Suprapubic skin (tissue), 4 donors: ENCODE measurements around the gene NEUROG1. TPM values are rescaled to one million over a fixed set of nuclear protein-coding genes. Genes with fewer than 3 reads are reported as not detected.

Experiments
- DNase-seq, 2 donors: peaks; one replicate each; pipeline ENCODE4 v3.0.0-alpha.2; 2019; ENCODE audit warnings: low spot score in 2 of 2
- H3K27ac ChIP-seq: fragments of 200-600 bp; sonication (generic); one replicate; pipeline ENCODE4 v1.5.1; 2019
- H3K27me3 ChIP-seq: fragments of 200-600 bp; sonication (generic); one replicate; pipeline ENCODE4 v1.5.1; 2019
- H3K36me3 ChIP-seq: fragments of 200-600 bp; sonication (generic); one replicate; pipeline ENCODE4 v1.5.1; 2019
- H3K4me1 ChIP-seq: fragments of 200-600 bp; sonication (generic); one replicate; pipeline ENCODE4 v1.5.1; 2019
- H3K4me3 ChIP-seq: fragments of 200-600 bp; sonication (generic); one replicate; pipeline ENCODE4 v1.5.1; 2019; ENCODE audit warnings: mild to moderate bottlenecking
- H3K9me3 ChIP-seq: fragments of 200-600 bp; sonication (generic); one replicate; pipeline ENCODE4 v1.5.1; 2019
- EP300 ChIP-seq: sonication (generic); formaldehyde crosslinking; IDR thresholded peaks from one replicate; pipeline ENCODE4 v1.6.1; 2017; ENCODE audit warnings: antibody characterized with exemption
- POLR2A ChIP-seq, 2 donors: fragments of 450-650 bp; IDR thresholded peaks; one replicate each; pipeline ENCODE4 v1.6.1; 2017; ENCODE audit warnings: antibody characterized with exemption in 2 of 2, mild to moderate bottlenecking in 2 of 2, moderate library complexity in 2 of 2
- POLR2AphosphoS5 ChIP-seq, 3 donors: sonication (generic); formaldehyde crosslinking; IDR thresholded peaks; one replicate each; pipeline ENCODE4 v1.6.1; 2017; ENCODE audit warnings: antibody characterized with exemption in 3 of 3
- WGBS: methylation state at CpG from one replicate; pipeline ENCODE4 v1.1.5; 2018; 5-methylcytosine and 5-hydroxymethylcytosine counted together
- total RNA-seq, 4 donors: library from RNA; depleted of rRNA; stranded (reverse); fragments of >200 nt; gene quantifications; one replicate each; pipeline ENCODE4 v1.1.0, GENCODE V29; 2016
- TF ChIP-seq, protein P1 (sequence below), 2 donors: fragments of 200-600 bp in 1 of 2; fragments of 450-650 bp in 1 of 2; sonication (generic) in 1 of 2; IDR thresholded peaks; one replicate each; pipeline ENCODE4 v1.5.1; 2016 to 2019; ENCODE audit warnings: antibody characterized with exemption in 2 of 2, mild to moderate bottlenecking in 1 of 2, moderate library complexity in 1 of 2

The NEUROG1 gene
- total RNA-seq, 4 donors from 2014 or later = not detected

DNA sequence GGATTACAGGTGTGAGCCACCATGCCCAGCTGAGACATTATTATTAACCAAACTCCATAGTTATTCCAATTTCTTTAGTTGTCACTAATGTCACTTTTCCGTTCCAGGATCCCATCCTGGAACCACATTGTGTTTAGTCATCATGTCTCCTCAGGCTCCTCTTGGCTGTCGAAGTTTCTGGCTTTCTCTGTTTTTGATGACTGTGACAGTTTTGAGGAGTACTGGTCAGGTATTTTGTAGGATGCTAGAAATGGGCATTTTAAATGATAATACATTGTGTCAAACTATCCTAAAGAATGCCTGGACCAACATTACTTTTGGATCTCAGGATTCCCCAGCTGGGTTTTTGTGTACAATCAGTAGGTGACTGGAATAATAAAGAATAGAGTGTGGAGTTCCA, 19.8 kb upstream of the NEUROG1 start:
- H3K27me3 ChIP-seq = peaks cover 27% of the 10 kb centered on the region
- peaks cover under 1% of the 10 kb centered on the region for H3K4me1 ChIP-seq
- no peaks in the 10 kb centered on the region for H3K9me3 ChIP-seq
- TF ChIP-seq POLR2AphosphoS5 (IDR thresholded peaks at IDR 0.05) = no peak
- no peak for TF ChIP-seq EP300
- TF ChIP-seq, protein P1, sequence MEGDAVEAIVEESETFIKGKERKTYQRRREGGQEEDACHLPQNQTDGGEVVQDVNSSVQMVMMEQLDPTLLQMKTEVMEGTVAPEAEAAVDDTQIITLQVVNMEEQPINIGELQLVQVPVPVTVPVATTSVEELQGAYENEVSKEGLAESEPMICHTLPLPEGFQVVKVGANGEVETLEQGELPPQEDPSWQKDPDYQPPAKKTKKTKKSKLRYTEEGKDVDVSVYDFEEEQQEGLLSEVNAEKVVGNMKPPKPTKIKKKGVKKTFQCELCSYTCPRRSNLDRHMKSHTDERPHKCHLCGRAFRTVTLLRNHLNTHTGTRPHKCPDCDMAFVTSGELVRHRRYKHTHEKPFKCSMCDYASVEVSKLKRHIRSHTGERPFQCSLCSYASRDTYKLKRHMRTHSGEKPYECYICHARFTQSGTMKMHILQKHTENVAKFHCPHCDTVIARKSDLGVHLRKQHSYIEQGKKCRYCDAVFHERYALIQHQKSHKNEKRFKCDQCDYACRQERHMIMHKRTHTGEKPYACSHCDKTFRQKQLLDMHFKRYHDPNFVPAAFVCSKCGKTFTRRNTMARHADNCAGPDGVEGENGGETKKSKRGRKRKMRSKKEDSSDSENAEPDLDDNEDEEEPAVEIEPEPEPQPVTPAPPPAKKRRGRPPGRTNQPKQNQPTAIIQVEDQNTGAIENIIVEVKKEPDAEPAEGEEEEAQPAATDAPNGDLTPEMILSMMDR (IDR thresholded peaks at IDR 0.05) = no peak
- TF ChIP-seq POLR2A (IDR thresholded peaks at IDR 0.05) = no peak
- no peak overlapping the region for H3K27ac ChIP-seq
- 95% methylated on average over 2 of the region's 2 CpGs for WGBS
- no peaks in the 10 kb centered on the region for H3K36me3 ChIP-seq
- H3K4me3 ChIP-seq = no peak overlapping the region
- no peak for DNase-seq

DNA sequence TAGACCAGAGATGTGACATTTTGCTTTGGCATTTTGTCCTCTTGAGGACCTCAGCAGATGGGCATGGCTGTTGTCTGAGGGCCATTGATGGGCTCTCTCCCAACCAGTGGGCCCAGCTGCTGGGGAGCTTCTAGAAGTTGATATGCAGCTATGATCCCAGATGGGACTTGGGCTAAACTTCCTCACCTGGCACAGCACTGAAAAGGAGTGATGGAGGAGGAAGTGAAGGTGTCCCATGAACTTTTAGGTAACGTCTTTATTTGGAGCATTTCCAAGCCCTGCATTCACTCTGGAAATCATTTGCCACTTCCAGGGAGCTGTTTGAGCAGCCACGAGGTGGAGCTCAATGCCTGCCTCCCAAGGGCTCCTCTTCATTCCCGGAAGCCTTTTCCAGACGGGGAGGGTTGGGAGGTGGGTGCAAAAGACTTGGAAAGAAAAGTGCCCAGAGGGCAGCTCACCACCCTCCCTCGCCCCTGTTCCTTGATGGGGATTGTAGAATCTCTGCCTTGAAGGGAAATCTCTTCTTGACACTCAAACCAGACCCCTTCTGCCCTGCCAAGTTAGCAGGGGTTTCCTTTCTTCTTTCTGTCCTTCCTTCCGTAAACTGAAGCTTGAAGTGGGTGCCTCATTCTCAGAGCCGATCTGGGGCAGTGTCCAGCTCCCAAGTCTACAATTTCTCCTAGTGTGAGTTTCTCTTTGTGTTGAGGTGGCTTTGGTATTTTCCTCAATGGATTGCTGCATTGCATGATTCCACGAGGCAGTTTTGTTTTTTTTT, 18.1 kb upstream of the NEUROG1 start:
- H3K4me1 ChIP-seq = no peaks in the 10 kb centered on the region
- WGBS = 12% methylated on average over 8 of the region's 8 CpGs
- H3K27ac ChIP-seq = no peak overlapping the region
- no peak for DNase-seq
- peaks cover 24% of the 10 kb centered on the region for H3K27me3 ChIP-seq
- H3K36me3 ChIP-seq = no peaks in the 10 kb centered on the region
- TF ChIP-seq, protein P1 (IDR thresholded peaks at IDR 0.05) = peak in 1 of 2 donors; percentile 27
- no peak for TF ChIP-seq POLR2AphosphoS5 (IDR thresholded peaks at IDR 0.05)
- no peak overlapping the region for H3K4me3 ChIP-seq
- H3K9me3 ChIP-seq = no peaks in the 10 kb centered on the region

DNA sequence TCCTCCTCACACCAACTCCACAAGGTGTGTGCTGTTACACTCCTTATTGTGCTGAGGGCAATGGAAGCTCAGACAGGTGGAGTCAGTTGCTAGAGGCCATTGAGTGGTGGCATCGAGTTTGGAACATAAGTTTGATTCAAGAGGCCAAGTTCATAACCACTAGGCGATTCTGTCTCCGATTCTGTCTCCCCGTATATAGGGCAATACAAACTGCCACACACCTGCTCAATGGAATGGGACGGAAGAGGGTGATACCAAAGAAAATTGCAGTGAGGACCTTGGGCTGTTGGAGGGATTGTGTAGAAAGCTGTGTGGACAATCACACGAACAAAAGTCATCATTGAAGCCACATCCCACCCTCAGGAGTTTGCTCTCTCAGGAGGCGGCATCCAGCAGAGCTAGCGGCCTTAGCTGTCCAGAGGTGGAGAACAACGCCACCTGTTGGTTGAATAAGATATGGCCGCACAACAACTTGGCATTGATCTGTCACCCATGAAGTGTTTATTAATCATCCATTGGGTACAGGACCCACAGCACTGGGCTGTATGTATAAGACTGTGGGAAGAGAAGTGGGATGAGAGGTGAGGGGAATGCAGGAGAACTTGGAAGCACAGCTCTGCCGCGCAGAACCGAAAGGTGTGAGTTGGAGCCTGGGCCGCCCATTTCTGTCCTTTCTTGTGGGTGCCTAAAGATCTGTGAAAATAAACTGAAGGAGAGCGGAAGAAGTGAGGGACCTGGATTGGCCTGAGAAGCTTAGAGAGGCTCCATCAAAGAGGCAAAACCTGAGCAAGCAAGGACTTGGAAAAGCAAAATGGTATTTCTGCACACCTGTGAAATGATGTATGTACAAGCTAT, 16.1 kb upstream of the NEUROG1 start:
- Histone ChIP-seq H3K36me3 (no peaks in the 10 kb centered on the region), H3K27ac (no peak overlapping the region), H3K4me1 (no peaks in the 10 kb centered on the region), H3K27me3 (peaks cover 26% of the 10 kb centered on the region), H3K9me3 (no peaks in the 10 kb centered on the region), H3K4me3 (no peak overlapping the region)
- DNase-seq = peak in 1 of 2 donors; percentile 78
- 35% methylated on average over 15 of the region's 15 CpGs for WGBS
- TF ChIP-seq, protein P1 (IDR thresholded peaks at IDR 0.05) = peak; percentile 59 to 68
- no peak for TF ChIP-seq POLR2AphosphoS5 (IDR thresholded peaks at IDR 0.05)

DNA sequence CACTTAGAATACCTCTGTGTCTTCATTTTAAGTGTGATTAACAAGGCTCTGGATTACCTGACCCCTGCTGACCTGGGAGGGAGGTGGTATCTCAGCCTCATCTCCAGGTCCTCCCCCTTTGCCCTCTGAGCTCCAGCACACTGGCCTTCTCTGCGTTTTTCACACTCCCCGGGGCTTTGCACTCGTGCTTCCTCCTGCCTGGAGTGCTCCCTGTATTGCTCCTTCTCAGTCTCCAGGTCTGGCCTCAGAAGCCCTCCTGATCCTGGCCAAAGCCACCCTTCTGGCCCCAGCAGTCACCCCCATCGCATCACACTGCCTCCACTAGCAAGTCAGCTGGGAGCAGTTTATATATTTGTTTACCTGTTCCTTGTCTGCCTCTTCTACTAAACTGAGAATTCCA, 13.6 kb upstream of the NEUROG1 start:
- WGBS = 65% methylated on average over 4 of the region's 4 CpGs
- no peak overlapping the region for H3K27ac ChIP-seq
- H3K27me3 ChIP-seq = peaks cover 41% of the 10 kb centered on the region
- H3K36me3 ChIP-seq = no peaks in the 10 kb centered on the region
- H3K4me3 ChIP-seq = no peak overlapping the region
- H3K4me1 ChIP-seq = peaks cover 4% of the 10 kb centered on the region
- no peak for DNase-seq
- no peaks in the 10 kb centered on the region for H3K9me3 ChIP-seq
- no peak for TF ChIP-seq EP300
- TF ChIP-seq POLR2A (IDR thresholded peaks at IDR 0.05) = no peak

DNA sequence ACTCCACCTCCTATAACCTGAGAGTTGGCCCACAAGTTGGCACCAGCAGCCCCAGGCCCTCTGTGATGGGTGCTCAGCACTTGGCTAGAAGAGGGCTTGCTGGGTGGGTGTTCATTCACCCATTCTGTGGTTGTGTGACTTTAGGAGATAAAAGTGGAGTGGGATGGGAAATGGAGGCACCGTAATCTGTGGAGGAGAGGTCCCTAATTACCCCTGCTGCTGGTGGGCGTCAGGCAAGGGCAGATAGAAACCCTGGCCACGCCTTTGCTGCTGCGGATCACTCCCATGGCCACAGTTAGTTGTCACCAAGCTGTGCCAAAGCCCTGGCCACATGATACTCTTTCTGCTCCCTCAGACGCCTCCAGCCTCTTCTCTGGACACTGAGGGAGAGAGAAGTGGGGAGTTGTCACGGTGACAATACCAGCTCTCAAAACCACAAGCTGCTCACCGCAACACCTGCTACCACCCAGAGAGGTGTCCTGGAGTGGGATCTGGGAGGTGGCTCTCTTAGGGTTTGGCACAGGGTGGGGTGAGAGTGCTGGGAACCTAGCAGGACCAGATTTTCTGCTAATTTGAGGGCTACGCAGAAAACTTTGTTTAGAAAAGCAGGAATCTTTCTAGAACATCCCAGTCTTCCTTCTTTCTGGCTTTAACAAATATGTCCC, 12.0 kb upstream of the NEUROG1 start:
- 65% methylated on average over 8 of the region's 8 CpGs for WGBS
- Histone ChIP-seq H3K36me3 (no peaks in the 10 kb centered on the region), H3K4me1 (peaks cover 18% of the 10 kb centered on the region), H3K4me3 (no peak overlapping the region), H3K9me3 (no peaks in the 10 kb centered on the region), H3K27ac (no peak overlapping the region), H3K27me3 (peaks cover 52% of the 10 kb centered on the region)
- no peak for DNase-seq
- TF ChIP-seq POLR2A (IDR thresholded peaks at IDR 0.05) (no peak), EP300 (no peak), POLR2AphosphoS5 (IDR thresholded peaks at IDR 0.05) (no peak)
- TF ChIP-seq, protein P1 (IDR thresholded peaks at IDR 0.05) = no peak
